ENCODE data around the gene INSIG1.

INSIG1 gene

DNA sequence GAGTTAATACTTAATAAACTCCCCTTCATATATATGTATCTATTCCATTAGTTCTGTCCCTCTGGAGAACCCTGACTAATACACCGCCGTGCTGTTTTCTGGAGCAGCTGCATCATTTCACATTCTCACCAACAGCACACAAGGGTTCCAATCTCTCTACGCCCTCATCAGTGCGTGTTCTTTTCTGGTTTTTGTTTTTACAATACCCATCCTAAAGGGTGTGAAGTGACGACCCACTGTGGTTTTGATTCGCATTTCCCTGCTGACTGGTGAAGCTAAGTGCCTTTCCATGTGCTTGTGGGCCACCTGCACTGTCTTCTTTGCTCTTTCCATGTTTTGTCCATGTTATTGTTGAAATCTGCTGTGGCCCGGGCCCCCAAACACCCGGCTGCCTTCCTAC is 11.0 kb upstream of the INSIG1 start:
- DNase-seq = no peak

DNA sequence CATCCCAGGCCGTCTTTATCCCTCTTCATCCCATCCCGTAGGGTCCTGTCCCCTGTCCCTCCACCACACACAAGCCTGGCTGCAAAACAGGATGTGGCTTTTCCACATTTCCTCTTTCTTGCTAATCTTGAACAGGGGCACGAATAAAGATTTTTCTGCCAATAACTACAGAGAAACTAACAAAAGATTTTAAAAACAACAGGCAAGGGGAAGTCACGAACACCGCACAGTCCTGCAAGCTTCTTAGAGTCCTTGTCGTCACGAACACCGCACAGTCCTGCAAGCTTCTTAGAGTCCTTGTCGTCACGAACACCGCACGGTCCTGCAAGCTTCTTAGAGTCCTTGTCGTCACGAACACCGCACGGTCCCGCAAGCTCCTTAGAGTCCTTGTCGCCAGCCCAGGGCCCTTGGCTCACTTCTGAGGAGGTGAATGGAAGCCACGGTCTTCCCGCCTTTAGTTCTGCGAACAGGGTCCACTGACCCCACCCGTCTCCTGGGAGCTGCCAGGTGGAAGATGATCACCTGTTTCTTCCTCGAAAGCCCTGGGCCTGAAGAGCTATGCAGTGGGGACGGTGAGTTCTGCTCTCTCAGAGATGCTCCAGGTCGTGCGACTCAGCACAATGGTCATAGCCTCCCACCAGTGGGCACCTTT is 10.3 kb upstream of the INSIG1 start:
- no peak for DNase-seq

DNA sequence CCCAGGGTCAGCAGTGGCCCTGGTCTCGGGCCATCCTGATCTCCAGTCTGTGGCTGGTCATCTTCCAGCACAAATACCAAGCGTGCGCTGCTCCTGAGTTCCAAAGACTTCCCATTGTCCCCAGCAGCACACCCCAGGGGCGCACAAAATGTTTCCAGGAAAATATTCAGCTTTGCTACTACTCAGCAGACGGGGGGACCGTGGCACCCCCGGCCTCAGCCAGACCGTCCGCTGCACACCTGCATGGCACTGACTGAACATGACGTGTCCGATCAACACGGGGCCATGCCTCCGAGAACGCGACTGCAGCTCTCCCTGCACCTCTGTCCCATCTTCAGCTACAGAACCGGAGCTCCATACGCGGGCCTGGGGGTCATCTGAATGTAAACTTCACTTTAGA is 9.6 kb upstream of the INSIG1 start:
- DNase-seq = no peak

DNA sequence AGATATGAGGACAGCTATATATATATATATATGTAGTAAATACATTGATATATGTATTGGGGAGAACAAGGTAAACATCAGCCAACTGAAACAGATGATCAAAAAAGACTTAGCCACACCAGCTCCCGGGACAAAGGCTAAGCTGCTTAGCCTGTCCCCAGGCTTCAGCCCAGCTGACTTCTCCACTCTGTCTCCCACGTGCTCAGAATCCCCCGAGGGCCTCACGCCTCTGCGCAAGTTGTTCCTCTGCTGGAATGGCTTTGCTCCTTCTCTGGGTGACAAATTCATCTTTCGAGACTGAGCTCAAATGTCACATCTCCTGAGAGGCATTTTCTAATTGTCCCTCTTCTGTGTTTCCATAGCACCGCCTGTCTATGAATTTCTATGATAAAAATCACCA is 8.6 kb upstream of the INSIG1 start:
- DNase-seq = no peak

DNA sequence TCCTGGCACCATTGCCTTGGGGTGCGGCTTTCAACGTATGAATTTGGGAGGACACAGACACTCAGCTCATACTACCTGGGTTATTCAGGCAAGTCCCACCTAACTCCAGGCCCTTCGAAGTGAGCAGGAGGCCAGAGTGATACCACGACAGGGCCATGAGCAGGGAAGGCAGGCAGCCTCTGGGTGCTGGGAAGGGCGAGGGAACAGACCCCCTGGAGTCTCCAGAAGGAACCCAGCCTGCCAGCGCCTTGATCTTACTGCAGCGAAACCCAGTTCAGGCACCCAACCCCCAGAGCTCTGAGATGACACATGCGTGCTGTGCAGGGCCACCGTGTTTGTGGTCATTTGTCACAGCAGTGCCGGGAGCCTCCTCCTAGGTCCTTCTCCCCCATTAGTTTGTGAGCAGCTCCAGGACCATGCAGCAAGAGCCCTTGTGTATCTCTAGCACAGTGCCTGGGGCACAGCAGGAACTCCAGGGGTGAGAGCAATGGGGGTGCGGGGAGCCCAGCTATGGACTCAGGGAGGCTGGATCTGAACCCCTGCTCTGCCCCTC is 7.7 kb upstream of the INSIG1 start:
- DNase-seq = no peak

DNA sequence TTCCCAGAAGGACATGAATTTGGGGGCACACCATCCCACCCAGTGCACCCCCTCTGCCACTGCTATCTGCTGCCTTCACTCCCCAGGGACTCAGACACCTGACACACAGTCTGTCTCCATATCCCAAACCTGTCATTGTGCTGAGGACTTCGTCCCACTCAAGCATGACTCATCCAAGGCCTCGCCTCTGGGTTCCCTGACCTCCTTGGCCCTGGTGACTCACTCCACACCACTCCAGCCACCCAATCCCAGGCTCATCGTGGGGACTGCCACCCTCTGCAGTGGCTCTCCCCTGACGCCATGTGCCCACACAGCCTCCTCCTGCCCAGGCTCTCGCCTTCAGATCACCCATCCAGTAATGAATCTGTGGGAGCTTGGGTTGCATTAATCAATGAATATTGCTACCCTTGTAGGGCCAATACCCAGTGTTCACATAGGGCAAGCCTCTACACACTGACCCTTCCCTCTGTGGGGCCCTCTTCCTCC is 6.6 kb upstream of the INSIG1 start:
- no peak for DNase-seq

DNA sequence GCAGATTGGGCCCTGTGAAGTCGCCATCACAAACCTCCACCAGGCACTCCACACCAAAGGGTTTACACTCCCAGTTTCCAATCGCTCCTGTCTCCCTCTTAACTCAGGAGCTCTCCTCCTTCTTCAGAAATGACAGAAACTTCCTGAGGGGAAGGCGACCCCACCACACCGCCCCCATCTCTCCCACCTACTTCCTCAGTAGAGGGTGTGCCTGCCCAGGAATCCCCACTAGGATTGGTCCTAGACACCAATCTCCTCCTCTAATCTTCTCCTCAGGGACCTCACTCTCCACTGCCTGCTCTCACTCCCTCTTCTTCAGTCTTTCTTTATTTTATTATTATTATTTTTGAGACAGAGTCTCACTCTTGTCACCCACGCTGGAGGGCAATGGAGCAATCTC is 5.9 kb upstream of the INSIG1 start:
- no peak for DNase-seq

DNA sequence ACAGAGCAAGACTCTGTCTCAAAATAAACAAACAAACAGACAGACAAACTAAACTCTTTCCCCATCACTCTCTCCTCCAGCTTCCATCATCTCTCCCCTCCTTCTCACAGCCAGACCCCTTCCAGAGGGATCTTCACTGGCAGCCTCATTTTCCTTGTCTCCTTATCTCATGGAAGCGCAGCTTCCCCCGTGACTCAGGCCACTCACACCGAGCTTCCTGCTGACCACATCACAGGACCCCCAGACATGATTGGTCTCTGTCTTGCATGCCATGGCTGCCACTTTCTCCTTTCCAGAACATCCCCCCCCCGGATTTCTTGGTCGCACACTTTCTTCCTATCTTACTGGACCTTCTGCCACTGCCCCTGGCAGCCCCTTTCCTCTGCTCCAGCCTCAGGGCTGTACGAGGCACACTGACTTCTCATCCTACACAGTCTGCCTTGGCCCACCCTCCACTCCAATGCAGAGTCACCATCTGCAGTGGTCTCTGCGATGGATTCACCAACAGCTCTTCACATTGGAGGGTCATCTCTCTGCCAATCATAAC is 4.9 kb upstream of the INSIG1 start:
- no peak for DNase-seq

DNA sequence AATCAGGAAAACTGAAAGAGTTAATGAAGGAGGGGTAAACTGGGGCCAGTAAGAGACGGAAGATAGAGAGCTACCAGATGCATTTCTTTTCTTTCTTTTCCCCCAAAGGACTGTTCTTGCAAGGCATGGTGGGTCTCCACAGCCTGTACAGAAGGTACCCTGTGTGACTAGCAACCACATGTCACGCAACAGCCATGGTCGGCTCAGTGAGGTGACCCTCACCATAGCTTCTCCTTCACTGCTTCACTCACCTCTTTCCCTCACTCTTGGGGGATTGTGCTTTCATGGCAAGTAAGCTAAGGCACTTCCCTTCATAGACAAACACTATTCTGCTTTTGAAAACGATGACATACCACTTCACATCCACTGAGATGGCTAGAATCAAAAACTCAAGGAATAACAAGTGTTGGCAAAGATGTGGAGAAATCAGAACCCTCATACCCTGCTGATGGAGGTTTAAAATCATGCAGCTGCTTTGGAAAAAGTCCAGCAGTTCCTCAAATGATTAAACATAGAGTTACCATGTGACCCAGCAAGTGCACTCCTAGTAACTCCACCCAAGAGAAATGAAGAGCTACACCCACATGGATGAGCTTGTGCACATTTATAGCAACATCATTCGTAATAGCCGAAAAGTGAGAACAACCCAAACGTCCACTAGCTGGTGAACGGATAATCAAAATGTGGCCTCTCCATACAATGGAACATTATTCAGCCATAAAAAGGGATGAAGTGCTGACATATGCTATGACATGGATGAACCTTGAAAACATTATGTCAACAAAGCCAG is 3.8 kb upstream of the INSIG1 start:
- DNase-seq = no peak

DNA sequence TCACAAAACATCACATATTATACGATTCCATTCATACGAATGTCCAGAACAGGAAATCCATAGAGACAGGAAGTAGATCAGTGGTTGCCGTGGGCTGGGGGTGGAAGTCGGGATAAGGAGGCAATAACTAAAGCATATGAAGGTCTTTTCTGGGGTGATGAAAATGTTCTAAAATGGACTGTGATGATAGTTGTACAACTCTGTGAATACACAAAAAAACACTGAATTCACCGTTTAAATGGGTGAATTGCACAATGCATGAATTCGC is 3.2 kb upstream of the INSIG1 start:
- no peak for DNase-seq

DNA sequence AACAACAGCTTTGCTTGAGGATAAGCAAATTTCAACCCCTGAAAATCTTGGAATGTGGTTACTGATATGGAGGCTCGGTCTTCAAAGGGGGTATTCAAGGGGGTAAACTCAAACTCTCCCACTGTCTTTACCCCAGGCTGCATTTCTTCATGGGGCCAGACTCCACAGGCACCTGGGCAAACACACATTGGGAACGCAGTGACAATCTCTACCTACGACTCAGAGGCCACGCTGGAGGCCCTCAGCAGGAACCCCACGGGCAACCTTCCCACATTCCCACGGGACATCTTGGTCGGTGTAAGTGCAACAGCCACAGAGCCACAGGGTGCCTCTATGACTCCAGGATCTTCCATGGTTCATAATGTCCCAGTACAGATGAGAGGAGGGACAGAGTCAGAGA is 2.2 kb upstream of the INSIG1 start:
- DNase-seq = no peak

DNA sequence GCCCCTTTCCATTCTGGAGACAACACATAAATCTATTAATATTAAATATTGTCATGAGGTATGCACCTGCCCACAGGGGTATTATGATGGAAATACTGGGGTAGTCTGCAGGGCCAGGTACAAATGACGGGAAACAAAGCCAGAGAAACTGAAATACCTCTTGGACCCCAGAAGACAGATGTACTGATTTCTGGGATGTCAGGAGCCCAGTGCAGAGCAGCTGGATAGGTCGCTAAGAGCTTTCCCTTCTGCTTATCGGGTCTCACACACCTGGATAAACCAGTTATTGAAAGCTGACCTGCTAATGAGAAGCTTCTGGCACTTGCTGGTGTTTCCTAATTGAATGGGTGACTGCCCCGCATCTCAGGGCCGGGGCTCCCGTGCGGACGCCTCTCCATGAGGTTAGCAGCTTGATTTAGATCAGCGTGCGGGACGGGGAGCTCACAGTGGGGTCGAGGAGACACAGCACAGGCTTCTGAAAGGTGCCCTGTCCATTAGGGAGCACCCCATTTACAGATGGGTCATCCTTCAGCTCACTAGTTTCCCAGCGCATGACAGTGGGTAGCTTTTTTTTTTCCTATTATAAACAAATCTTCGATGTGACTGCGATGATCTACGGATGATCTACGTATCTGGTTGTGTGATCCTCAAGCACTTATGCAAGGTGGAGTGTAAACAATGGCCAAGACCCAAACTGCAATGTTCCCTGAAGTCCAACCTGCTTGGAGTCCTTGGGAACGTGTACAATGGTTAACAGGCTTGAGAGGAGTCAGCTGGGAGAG is 1.5 kb upstream of the INSIG1 start:
- DNase-seq = no peak

DNA sequence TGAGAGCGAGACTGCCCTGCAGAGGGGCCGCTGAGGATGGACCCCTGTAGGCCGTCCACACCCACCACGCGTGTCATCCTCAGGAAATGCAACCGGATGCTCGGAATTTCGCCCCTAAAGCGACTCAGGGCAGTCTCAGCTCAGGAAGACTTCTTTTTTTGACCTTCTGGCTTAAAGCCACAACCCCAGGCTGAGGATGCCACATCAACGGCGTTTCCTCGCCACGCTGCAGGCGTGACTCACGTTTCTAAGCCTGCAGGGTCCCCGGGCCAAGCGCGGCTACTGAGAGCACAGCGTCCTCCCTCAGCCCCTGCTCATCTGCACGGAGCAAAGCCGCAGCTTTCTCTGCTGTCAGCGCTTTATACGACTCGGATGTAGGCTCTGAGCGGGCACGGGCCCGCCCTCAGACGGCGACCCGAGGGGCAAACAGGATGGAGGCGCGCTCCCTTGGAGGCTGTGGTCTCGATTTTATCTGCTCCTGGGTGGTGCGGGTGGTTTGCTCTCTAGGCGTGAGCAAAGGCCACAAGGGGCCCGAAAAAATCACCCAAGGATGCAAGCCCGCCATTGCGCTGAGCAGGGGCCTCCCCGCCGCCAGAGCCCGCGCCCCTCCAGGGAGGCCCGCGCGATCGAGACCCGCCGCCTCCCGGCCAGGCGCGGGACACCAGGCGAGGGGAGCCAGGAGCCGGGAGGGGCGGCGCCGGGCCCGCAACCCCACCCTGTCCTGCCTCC is 726 bp upstream of the INSIG1 start:
- no peak for DNase-seq

DNA sequence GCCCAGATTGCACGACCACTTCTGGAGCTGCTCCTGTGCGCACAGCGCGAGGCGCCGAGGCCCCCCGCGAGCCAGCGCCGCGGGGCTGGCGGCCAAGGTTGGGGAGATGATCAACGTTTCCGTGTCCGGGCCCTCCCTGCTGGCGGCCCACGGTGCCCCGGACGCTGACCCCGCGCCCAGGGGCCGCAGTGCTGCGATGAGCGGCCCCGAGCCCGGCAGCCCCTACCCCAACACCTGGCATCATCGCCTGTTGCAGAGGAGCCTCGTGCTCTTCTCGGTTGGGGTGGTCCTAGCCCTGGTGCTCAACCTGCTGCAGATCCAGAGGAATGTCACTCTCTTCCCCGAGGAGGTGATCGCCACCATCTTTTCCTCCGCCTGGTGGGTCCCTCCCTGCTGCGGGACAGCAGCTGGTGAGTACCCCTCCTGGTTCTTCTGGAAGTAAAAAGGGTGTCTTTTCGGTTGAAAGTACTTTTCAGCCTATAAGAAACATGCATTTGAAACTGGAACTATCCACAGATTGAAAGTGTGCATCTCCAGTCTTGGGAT is 683 bp downstream of the INSIG1 start:
- DNase-seq = no peak

DNA sequence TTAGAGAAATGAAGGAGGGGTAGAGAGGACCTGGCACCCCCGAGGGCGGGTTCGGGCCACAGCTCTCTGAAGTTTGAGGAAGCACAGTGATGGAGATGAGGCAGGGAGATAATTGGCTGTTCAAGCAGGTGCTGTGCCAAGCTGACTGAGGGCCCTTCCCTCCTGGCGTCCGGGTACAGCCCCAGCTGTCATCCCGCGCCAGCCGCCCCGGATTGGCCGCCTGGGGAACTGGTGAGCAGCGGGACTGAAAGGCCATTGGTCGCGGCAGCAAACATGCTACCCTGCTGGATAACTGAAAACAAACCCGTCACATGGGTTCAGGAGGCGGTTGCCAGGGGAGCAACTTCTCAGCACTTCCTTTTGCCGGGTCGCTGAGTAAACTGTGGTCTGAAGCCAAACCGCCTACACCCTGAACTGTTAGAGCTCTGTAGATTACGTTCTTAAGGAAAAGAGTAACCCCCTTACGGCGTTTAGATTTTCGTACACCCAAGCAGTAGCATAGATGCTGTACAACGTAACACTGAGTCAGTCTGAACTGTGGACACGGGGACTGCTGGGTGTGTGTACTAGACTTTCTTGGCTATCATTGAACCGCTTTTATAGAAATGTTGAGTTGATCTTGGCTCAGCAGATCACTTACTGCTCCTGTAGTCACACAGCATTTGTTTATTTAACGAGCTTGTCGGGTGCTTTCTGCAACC is 1.3 kb downstream of the INSIG1 start:
- DNase-seq = no peak

DNA sequence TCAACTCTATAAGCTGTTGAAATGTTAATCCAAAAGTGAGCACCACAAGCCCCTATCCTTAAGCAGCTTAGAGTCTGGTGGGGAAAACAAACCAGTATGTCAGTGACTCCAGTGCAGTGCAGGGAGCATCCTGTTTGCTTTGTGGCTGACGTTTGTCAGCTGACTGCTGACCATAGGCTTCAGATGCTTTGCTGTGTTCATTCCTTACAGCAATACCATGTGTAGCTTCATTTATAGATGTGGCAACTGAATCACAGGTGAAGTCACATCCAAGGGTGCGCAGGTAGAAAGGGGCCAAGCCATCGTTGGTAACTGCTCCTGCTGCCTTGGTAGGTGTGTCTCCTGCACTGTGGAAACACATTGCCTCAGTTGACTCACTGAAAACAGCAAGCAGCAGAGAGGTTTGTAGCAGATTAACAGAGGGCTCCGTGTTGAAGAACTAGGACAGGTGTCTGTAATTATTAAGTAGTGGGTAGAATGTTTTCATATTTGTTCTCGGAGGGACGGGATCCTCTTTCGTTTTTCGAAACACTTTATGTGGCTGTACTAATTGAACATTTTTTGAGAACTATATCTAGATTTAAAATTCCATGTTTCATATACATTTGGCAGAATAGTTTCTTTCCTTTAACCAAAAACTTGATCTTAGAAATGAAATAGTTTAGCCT is 2.0 kb downstream of the INSIG1 start:
- DNase-seq = no peak

DNA sequence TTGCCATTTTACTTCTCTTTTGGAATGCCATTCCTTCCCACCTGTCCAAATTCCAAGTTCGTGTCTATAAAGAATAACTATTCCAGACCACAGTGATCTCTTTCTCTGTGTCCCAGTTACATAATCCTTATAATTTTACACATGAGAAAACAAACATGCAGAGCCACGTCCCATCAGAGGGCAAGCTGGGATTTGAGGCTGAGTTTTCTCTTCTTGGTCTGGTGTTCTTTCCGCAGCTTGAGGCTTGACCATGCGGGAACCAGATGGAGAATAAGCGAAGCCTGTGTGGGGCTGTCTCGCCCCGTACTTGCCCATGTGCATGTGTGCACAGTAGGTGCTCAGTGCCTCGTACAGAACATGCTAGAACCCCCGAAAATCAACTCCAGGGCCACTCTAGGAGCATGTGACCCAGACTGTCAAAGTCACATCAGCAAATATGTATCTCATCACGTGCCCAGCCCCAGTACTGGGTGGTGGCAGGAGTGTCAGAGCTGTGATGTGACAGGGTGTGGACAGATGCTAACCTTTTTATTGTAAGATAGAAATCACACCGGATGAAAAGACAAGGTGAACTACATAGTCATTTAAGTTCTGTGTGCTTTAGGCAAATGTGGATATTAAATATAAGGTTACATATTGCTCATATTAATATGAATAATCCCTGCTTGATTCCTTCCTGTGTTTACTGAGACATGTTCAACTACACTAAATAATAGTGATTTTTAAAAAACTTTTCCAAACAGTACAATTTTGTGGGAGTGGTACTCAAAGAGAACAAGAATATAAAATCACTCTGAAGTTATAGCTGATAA is 3.2 kb downstream of the INSIG1 start:
- DNase-seq = no peak

DNA sequence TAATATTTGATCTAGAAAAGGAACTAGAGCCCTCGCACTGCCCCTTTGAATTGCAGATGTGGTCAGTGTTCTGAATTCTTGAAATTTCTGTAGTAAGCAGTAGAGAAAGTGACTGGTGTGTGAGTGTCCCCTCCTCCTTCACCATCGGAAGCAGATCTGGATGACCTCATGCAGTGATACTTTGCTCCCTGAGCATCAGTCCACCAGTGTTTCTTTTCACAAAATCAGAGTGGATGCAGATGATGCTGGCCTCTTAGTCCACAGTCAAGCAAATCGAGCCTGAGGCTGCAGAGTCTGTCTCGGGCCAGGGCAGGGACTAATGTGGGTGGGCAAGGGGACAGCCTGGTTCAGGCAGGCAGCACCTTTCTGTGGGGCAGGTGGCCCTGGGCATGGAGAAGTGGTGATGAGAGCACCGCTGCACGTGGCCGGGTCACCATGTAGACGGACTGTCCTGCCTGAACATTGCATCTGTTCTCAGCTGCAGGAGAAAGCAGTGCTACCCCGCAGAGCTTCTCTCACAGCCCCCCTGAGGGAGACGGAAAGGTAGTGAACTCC is 5.4 kb downstream of the INSIG1 start:
- no peak for DNase-seq

DNA sequence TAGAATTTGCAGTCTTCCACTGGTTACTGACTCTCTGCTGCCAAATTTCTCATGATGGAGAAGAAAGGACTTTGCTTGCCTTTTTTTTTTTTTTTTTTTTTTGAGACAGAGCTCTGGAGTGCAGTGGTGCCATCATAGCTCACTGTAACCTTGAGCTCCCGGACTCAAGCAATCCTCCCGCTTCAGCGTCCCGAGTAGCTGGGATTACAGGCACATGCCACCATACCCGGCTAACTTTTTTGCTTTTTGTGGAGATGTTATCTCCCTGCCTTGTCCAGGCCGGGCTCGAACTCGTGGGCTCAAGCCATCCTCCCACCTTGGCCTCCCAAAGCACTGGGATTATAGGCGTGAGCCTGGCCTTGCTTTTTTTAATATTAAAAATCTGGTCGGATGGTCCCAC is 6.2 kb downstream of the INSIG1 start:
- DNase-seq = no peak

All from cortex of kidney (tissue), 1 donor.